ENCODE data around the gene GSAP. TPM values are rescaled to one million over a fixed set of nuclear protein-coding genes. Genes with fewer than 3 reads are reported as not detected.

The GSAP gene
- total and polyA plus RNA-seq, 2 donors (not counting 1 experiment from before 2014, with no cell fraction given), result 4.4 to 21.5 TPM

DNA sequence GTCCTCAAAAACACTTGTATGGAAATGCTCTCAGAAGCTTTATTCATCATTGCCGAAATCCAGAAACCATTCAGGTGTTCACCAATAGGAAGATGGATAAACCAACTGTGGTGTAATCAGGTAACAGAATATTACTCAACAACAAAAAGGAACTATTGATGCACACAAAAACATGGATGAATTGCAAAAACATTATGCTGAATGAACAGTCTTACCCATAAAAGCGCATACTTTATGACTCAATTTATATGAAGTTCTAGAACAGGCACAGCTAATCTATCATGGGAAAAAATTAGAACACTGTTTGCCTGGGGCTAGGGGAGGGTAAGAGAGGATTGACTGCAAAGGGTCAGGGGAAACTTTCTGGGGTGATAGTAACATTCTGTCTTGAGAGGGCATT, 26.9 kb upstream of the GSAP start:
- Histone ChIP-seq H3K36me3 (ENCODE audit: control insufficient read depth, insufficient read depth, low read length) (no peaks in the 10 kb centered on the region), H3K4me1 (ENCODE audit: control insufficient read depth, extremely low read depth, insufficient read depth, low read length) (peaks cover 7% of the 10 kb centered on the region), H2AFZ (ENCODE audit: low read length) (no peak overlapping the region), H3K4me3 (replicated peaks in 1 of 4; ENCODE audit: control extremely low read depth in 1 of 4, insufficient read depth in 1 of 4, low read depth in 3 of 4, low read length in 4 of 4) (no peak overlapping the region), H3K27ac (ENCODE audit: insufficient read depth, low read length) (peak overlapping the region; percentile 14), H3K79me2 (ENCODE audit: control insufficient read depth, insufficient read depth, low read length) (no peaks in the 10 kb centered on the region), H3K27me3 (ENCODE audit: control insufficient read depth, insufficient read depth, low read length) (no peaks in the 10 kb centered on the region), H3K9ac (ENCODE audit: insufficient read depth, low read length) (no peak overlapping the region), H4K20me1 (ENCODE audit: control insufficient read depth, extremely low read depth, insufficient read depth, low read length) (no peaks in the 10 kb centered on the region), H3K4me2 (ENCODE audit: extremely low read depth, insufficient read depth, low read length) (no peak overlapping the region), H3K9me3 (ENCODE audit: control insufficient read depth, insufficient read depth, low read depth, low read length) (no peaks in the 10 kb centered on the region)
- TF ChIP-seq, protein P1, sequence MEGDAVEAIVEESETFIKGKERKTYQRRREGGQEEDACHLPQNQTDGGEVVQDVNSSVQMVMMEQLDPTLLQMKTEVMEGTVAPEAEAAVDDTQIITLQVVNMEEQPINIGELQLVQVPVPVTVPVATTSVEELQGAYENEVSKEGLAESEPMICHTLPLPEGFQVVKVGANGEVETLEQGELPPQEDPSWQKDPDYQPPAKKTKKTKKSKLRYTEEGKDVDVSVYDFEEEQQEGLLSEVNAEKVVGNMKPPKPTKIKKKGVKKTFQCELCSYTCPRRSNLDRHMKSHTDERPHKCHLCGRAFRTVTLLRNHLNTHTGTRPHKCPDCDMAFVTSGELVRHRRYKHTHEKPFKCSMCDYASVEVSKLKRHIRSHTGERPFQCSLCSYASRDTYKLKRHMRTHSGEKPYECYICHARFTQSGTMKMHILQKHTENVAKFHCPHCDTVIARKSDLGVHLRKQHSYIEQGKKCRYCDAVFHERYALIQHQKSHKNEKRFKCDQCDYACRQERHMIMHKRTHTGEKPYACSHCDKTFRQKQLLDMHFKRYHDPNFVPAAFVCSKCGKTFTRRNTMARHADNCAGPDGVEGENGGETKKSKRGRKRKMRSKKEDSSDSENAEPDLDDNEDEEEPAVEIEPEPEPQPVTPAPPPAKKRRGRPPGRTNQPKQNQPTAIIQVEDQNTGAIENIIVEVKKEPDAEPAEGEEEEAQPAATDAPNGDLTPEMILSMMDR (conservative IDR thresholded peaks at IDR 0.05 in 1 of 2, IDR thresholded peaks at IDR 0.05 in 1 of 2; ENCODE audit: low read depth in 1 of 2, low read length in 2 of 2), result no peak
- no peak for TF ChIP-seq EZH2 (IDR thresholded peaks at IDR 0.05; ENCODE audit: low read length, missing control alignments)
- DNase-seq (ENCODE audit: low read depth in 2 of 2), result no peak

DNA sequence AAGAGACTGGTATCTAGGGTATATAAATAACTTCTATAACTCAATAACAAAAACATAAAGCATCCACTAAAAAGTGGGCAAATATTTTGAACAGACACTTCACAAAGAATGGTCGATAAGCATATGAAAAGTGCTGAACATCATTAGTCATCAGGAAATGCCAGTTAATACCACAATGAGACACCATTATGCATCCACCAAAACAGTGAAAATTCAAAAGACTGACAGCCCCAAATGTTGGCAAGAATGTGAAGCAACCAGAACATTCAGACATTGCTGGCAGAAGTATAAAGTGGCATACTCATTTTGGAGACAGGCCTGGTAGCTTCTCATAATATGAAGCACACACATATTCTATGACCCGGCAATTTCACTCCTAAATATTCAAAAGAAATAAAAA, 26.5 kb upstream of the GSAP start:
- H3K27ac ChIP-seq (ENCODE audit: insufficient read depth, low read length), result peak overlapping the region; percentile 14
- no peaks in the 10 kb centered on the region for H3K36me3 ChIP-seq (ENCODE audit: control insufficient read depth, insufficient read depth, low read length)
- TF ChIP-seq, protein P1 (conservative IDR thresholded peaks at IDR 0.05 in 1 of 2, IDR thresholded peaks at IDR 0.05 in 1 of 2; ENCODE audit: low read depth in 1 of 2, low read length in 2 of 2), result no peak
- no peak for TF ChIP-seq EZH2 (IDR thresholded peaks at IDR 0.05; ENCODE audit: low read length, missing control alignments)
- H3K9me3 ChIP-seq (ENCODE audit: control insufficient read depth, insufficient read depth, low read depth, low read length), result no peaks in the 10 kb centered on the region
- peaks cover 7% of the 10 kb centered on the region for H3K4me1 ChIP-seq (ENCODE audit: control insufficient read depth, extremely low read depth, insufficient read depth, low read length)
- H3K4me3 ChIP-seq (replicated peaks in 1 of 4; ENCODE audit: control extremely low read depth in 1 of 4, insufficient read depth in 1 of 4, low read depth in 3 of 4, low read length in 4 of 4), result no peak overlapping the region
- no peaks in the 10 kb centered on the region for H4K20me1 ChIP-seq (ENCODE audit: control insufficient read depth, extremely low read depth, insufficient read depth, low read length)
- no peaks in the 10 kb centered on the region for H3K79me2 ChIP-seq (ENCODE audit: control insufficient read depth, insufficient read depth, low read length)
- H3K27me3 ChIP-seq (ENCODE audit: control insufficient read depth, insufficient read depth, low read length), result no peaks in the 10 kb centered on the region
- H3K4me2 ChIP-seq (ENCODE audit: extremely low read depth, insufficient read depth, low read length), result no peak overlapping the region
- no peak overlapping the region for H2AFZ ChIP-seq (ENCODE audit: low read length)
- H3K9ac ChIP-seq (ENCODE audit: insufficient read depth, low read length), result no peak overlapping the region
- peak in 1 of 2 donors; percentile 61 for DNase-seq (ENCODE audit: low read depth in 2 of 2)

DNA sequence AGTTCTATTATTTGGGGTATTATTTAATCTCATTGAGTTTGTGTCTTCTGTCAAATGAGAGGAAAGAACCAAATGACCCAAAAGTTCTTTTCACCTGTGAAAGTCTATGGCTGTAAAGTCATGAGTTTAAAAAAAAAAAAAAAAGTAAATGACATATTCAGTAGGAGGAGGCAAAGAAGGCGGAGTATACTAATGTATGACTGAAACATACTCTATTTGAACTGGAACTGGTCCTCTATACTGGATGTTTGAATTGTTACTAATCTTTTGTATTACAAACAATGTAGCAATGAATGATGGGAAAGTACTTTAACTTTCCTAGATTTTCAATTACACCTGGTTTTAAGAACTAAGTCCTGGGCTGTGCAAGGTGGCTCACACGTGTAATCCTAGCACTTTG, 24.9 kb upstream of the GSAP start:
- Histone ChIP-seq H3K36me3 (ENCODE audit: control insufficient read depth, insufficient read depth, low read length) (no peaks in the 10 kb centered on the region), H4K20me1 (ENCODE audit: control insufficient read depth, extremely low read depth, insufficient read depth, low read length) (no peaks in the 10 kb centered on the region), H3K4me3 (replicated peaks in 1 of 4; ENCODE audit: control extremely low read depth in 1 of 4, insufficient read depth in 1 of 4, low read depth in 3 of 4, low read length in 4 of 4) (no peak overlapping the region), H3K4me1 (ENCODE audit: control insufficient read depth, extremely low read depth, insufficient read depth, low read length) (peaks cover 7% of the 10 kb centered on the region), H3K9me3 (ENCODE audit: control insufficient read depth, insufficient read depth, low read depth, low read length) (no peaks in the 10 kb centered on the region), H3K79me2 (ENCODE audit: control insufficient read depth, insufficient read depth, low read length) (no peaks in the 10 kb centered on the region), H3K9ac (ENCODE audit: insufficient read depth, low read length) (no peak overlapping the region), H3K27me3 (ENCODE audit: control insufficient read depth, insufficient read depth, low read length) (no peaks in the 10 kb centered on the region), H3K4me2 (ENCODE audit: extremely low read depth, insufficient read depth, low read length) (no peak overlapping the region), H3K27ac (ENCODE audit: insufficient read depth, low read length) (no peak overlapping the region), H2AFZ (ENCODE audit: low read length) (no peak overlapping the region)
- no peak for DNase-seq (ENCODE audit: low read depth in 2 of 2)
- TF ChIP-seq EZH2 (IDR thresholded peaks at IDR 0.05; ENCODE audit: low read length, missing control alignments), result no peak
- TF ChIP-seq, protein P1 (conservative IDR thresholded peaks at IDR 0.05 in 1 of 2, IDR thresholded peaks at IDR 0.05 in 1 of 2; ENCODE audit: low read depth in 1 of 2, low read length in 2 of 2), result no peak

All from fibroblast of lung (primary cell).